HepG2 (cell line): Measurements from ENCODE around the gene TADA3. TPM values are rescaled to one million over a fixed set of nuclear protein-coding genes. Genes with fewer than 3 reads are reported as not detected.

Experiments used
- ATAC-seq: fragments of 200-7000 bp; cut with Tn5 transposase; 3 replicates; pipeline ENCODE4 v1.9.1; 2020; ENCODE audit warnings: mild to moderate bottlenecking, moderate library complexity
- BruUV-seq: library from RNA; stranded (reverse); fragments of 400-500 nt; replicated peaks from 2 replicates; lab custom pipeline; 2021; lab: Mats Ljungman, UMichigan
- CTCF ChIA-PET: fragments of 300-600 bp; formaldehyde crosslinking; extraction: SDS; loops from one replicate; lab custom pipeline; 2021; ENCODE audit warnings: low total read pairs, inconsistent platforms, low intra/inter-chr PET ratio; lab: Yijun Ruan, JAX
- POLR2A ChIA-PET: fragments of 350-600 bp; sonication (Branson Sonifier 250); formaldehyde crosslinking; loops from one replicate; lab custom pipeline; 2020; ENCODE audit warnings: antibody characterized with exemption, inconsistent platforms; lab: Yijun Ruan, JAX
- DNase-seq: peaks from one replicate; pipeline ENCODE4 v3.0.0-alpha.2; 2015; ENCODE audit warnings: low spot score
- FAIRE-seq: peaks from 3 replicates; lab custom pipeline; 2011; peaks lifted over from hg19 to GRCh38; lab: Jason Lieb, UNC
- H2AFZ ChIP-seq: one replicate; pipeline ENCODE4 v1.6.1; 2011; ENCODE audit warnings: low read length, inconsistent platforms
- H3K27ac ChIP-seq: fragments of 300-600 bp; 3 replicates; pipeline ENCODE4 v1.8.0; 2011; ENCODE audit warnings: mixed run types, mild to moderate bottlenecking, mixed read lengths, low read length, inconsistent platforms; ENCODE audit not compliant: insufficient read depth; ENCODE audit errors: extremely low read length
- H3K27me3 ChIP-seq, 2 experiments: fragments of 200-600 bp in 1 of 2; 2 replicates in 1 of 2; 3 replicates in 1 of 2; pipeline versions ENCODE4 v1.6.0 to v1.8.0; 2011; ENCODE audit warnings: low read length in 2 of 2, mild to moderate bottlenecking in 2 of 2, moderate library complexity in 2 of 2, inconsistent platforms in 1 of 2; ENCODE audit not compliant: insufficient read depth in 2 of 2, control insufficient read depth in 1 of 2
- H3K36me3 ChIP-seq, 2 experiments: fragments of 200-600 bp in 1 of 2; replicated peaks in 1 of 2; 2 replicates in 1 of 2; 3 replicates in 1 of 2; pipeline versions ENCODE4 v1.5.1 to v1.8.0; 2011; ENCODE audit warnings: low read length in 2 of 2, inconsistent platforms in 1 of 2; ENCODE audit not compliant: insufficient read depth in 2 of 2, control insufficient read depth in 1 of 2
- H3K4me1 ChIP-seq: 2 replicates; pipeline ENCODE4 v1.5.1; 2012; ENCODE audit warnings: low read length, inconsistent platforms; ENCODE audit not compliant: insufficient read depth
- H3K4me2 ChIP-seq: 2 replicates; pipeline ENCODE4 v1.6.0; 2011; ENCODE audit warnings: low read depth, low read length, inconsistent platforms
- H3K4me3 ChIP-seq, 3 experiments: fragments of 200-600 bp in 1 of 3; sonication (generic), shearing (Covaris generic) in 1 of 3; replicated peaks in 1 of 3; 2 replicates each; pipeline ENCODE4 v1.5.1; 2011 to 2016; ENCODE audit warnings: low read length in 3 of 3, inconsistent platforms in 2 of 3, low read depth in 2 of 3, mild to moderate bottlenecking in 2 of 3, control low read depth in 1 of 3, mixed read lengths in 1 of 3; ENCODE audit not compliant: insufficient read depth in 1 of 3
- H3K79me2 ChIP-seq: one replicate; pipeline ENCODE4 v1.6.1; 2011; ENCODE audit warnings: low read length, inconsistent platforms; ENCODE audit not compliant: insufficient read depth
- H3K9ac ChIP-seq: 2 replicates; pipeline ENCODE4 v1.6.0; 2011; ENCODE audit warnings: mild to moderate bottlenecking, low read depth, low read length, inconsistent platforms; ENCODE audit not compliant: insufficient read depth
- H3K9me3 ChIP-seq: 2 replicates; pipeline ENCODE4 v1.5.1; 2012; ENCODE audit warnings: mild to moderate bottlenecking, low read length
- H4K20me1 ChIP-seq: 2 replicates; pipeline ENCODE4 v1.6.0; 2011; ENCODE audit warnings: inconsistent platforms, mild to moderate bottlenecking, low read length, moderate library complexity; ENCODE audit not compliant: insufficient read depth
- AKNA ChIP-seq: sonication (generic); formaldehyde crosslinking; IDR thresholded peaks from 2 replicates; pipeline ENCODE4 v1.4.0; 2020; ENCODE audit warnings: missing genetic modification reagents, borderline replicate concordance
- EED ChIP-seq: sonication (generic); formaldehyde crosslinking; IDR thresholded peaks from 2 replicates; pipeline ENCODE4 v1.5.0; 2020; ENCODE audit warnings: mild to moderate bottlenecking, missing genetic modification reagents
- HMGA1 ChIP-seq: sonication (generic); formaldehyde crosslinking; conservative IDR thresholded peaks from 2 replicates; pipeline ENCODE4 v1.4.0; 2020; ENCODE audit warnings: missing genetic modification reagents
- NKX3-1 ChIP-seq: sonication (generic); formaldehyde crosslinking; IDR thresholded peaks from 2 replicates; pipeline ENCODE4 v1.5.0; 2020; ENCODE audit warnings: missing genetic modification reagents
- ZBTB1 ChIP-seq: sonication (generic); formaldehyde crosslinking; IDR thresholded peaks from 2 replicates; pipeline ENCODE4 v1.4.0; 2020; ENCODE audit warnings: missing genetic modification reagents, borderline replicate concordance
- ZNF12 ChIP-seq: sonication (generic); formaldehyde crosslinking; IDR thresholded peaks from 2 replicates; pipeline ENCODE4 v1.5.0; 2020; ENCODE audit warnings: missing genetic modification reagents
- ZNF768 ChIP-seq: sonication (generic); formaldehyde crosslinking; IDR thresholded peaks from 2 replicates; pipeline ENCODE4 v1.4.0; 2020; ENCODE audit warnings: missing genetic modification reagents
- WGBS: methylation state at CpG from one replicate; pipeline ENCODE4 v1.1.6; 2017; ENCODE audit warnings: low lambda C conversion rate; 5-methylcytosine and 5-hydroxymethylcytosine counted together
- in situ Hi-C: cut with HindIII; loops from 2 replicates; pipeline ENCODE4 v1.10.0; 2017; ENCODE audit warnings: low pct_unique_long_range_greater_than_20kb; ENCODE audit not compliant: extremely low pct_ligation_motif_present
- intact Hi-C: fragments of 100-400 bp; cut with micrococcal nuclease; formaldehyde crosslinking; loops from one replicate; pipeline ENCODE4 v1.10.0; 2022; ENCODE audit not compliant: unreplicated experiment
- polyA plus RNA-seq, 8 experiments: library from polyadenylated mRNA; depleted of rRNA in 3 of 8; stranded (reverse) in 7 of 8; unstranded in 1 of 8; fragments of >200 nt; fragmentation: Illumina TruSeq in 4 of 8; extraction: Trizol in 4 of 8; gene quantifications; 2 replicates each; pipeline versions ENCODE4 v1.2.1 to v1.2.3, GENCODE V29; 2011 to 2016; ENCODE audit warnings: low read depth in 4 of 8, missing spikeins in 1 of 8, mixed read lengths in 1 of 8; ENCODE audit not compliant: insufficient read depth in 1 of 8
- total RNA-seq, 5 experiments: library from RNA; depleted of rRNA; stranded (reverse); fragments of >200 nt; fragmentation: Illumina TruSeq; extraction: Trizol; gene quantifications; 2 replicates each; pipeline ENCODE4 v1.2.3, GENCODE V29; 2016; ENCODE audit warnings: low read depth in 1 of 5

TADA3 gene
- total and polyA plus RNA-seq, 2 of the 13 experiments (the other 11 are each of a cell fraction or from before 2014, with no cell fraction given): 32.1 to 37.1 TPM

GRCh38 chr3:9743548-9743947 lies 48.7 kb downstream of the TADA3 start (continued):
- TF ChIP-seq ZBTB1 (CRISPR knock-in tag): no peak
- TF ChIP-seq NKX3-1 (CRISPR knock-in tag): no peak
- TF ChIP-seq HMGA1 (CRISPR knock-in tag): no peak
- no peak for TF ChIP-seq EED (CRISPR knock-in tag)
- no peak for TF ChIP-seq AKNA (CRISPR knock-in tag)

- POLR2A ChIA-PET: no interaction called here
- Histone ChIP-seq H3K27me3 (no peaks in the 10 kb centered on the region), H3K4me1 (no peaks in the 10 kb centered on the region), H3K4me2 (no peak overlapping the region), H4K20me1 (no peaks in the 10 kb centered on the region), H2AFZ (no peak overlapping the region), H3K27ac (no peak overlapping the region), H3K4me3 (no peak overlapping the region), H3K36me3 (peaks cover 52 to 97% of the 10 kb centered on the region in 2 experiments), H3K9ac (no peak overlapping the region), H3K79me2 (no peaks in the 10 kb centered on the region), H3K9me3 (no peaks in the 10 kb centered on the region)
- no TSS peak for BruUV-seq
- DNase-seq (no peak), ATAC-seq (no peak), FAIRE-seq (no peak)
- intact Hi-C loops (no loop called here), in situ Hi-C loops (no loop called here)
- TF ChIP-seq ZNF768 (peak; percentile 45; the same call in 1 of the 2 replicates), ZNF12 (CRISPR knock-in tag) (no peak)
- CTCF ChIA-PET: no interaction called here
- 100% methylated on average over 1 of the region's 1 CpG for WGBS
Observed at GRCh38 chr3:9742560-9742959, 49.7 kb downstream of the TADA3 start.
